22Rv1 (cell line): ENCODE results near the gene FAM217B.

Source experiments
- H3K27ac ChIP-seq: fragments of 450-650 bp; 2 replicates; pipeline ENCODE4 v1.5.1; 2017
- ZFX ChIP-seq: fragments of 450-650 bp; IDR thresholded peaks from 2 replicates; pipeline ENCODE4 v1.6.1; 2017; ENCODE audit warnings: antibody characterized with exemption, borderline replicate concordance
- TF ChIP-seq, protein P1 (sequence below): fragments of 450-650 bp; IDR thresholded peaks from 2 replicates; pipeline ENCODE4 v1.5.1; 2017; ENCODE audit warnings: mild to moderate bottlenecking

FAM217B gene

DNA sequence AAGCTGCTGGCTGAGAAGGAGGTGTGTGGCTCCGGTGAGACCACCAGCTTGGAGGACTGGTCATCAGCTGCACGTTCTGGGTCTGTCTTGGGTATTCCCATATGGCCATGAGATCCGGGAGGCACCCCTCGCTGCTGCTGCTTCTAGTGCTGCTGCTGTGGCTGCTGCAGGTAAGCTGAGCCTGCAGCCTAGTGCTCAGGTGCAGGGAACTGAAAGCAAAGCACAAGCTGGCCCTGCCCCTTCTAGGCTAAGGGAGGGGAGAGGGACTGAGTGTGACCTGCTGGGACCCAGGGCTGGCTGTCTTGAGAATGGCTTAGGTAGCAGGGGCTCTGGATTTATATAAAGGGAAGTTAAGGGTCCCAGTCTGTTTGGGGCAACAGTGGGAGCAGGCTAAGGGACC, 18.4 kb downstream of the FAM217B start:
- TF ChIP-seq, protein P1, sequence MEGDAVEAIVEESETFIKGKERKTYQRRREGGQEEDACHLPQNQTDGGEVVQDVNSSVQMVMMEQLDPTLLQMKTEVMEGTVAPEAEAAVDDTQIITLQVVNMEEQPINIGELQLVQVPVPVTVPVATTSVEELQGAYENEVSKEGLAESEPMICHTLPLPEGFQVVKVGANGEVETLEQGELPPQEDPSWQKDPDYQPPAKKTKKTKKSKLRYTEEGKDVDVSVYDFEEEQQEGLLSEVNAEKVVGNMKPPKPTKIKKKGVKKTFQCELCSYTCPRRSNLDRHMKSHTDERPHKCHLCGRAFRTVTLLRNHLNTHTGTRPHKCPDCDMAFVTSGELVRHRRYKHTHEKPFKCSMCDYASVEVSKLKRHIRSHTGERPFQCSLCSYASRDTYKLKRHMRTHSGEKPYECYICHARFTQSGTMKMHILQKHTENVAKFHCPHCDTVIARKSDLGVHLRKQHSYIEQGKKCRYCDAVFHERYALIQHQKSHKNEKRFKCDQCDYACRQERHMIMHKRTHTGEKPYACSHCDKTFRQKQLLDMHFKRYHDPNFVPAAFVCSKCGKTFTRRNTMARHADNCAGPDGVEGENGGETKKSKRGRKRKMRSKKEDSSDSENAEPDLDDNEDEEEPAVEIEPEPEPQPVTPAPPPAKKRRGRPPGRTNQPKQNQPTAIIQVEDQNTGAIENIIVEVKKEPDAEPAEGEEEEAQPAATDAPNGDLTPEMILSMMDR: no peak
- TF ChIP-seq ZFX: no peak
- H3K27ac ChIP-seq: no peak overlapping the region

DNA sequence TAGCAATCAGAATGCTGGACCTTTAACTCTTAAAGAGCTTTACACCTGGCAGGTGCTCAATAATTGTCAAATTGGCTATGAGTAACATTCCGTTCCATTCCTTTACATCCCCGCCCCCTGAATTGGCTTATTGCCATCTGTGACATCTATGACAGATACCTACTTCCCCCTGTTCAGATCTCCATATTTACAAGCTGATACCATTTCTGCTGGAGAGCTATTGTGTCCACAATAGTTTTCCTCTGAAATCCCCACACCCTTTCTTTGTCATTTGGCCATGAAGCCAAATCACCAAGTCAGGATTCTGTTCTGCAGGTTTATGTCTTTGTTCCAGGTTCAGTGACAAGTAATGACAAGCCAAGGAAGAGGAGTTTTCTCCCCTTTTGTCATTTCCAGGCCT, 21.2 kb downstream of the FAM217B start:
- no peak overlapping the region for H3K27ac ChIP-seq

DNA sequence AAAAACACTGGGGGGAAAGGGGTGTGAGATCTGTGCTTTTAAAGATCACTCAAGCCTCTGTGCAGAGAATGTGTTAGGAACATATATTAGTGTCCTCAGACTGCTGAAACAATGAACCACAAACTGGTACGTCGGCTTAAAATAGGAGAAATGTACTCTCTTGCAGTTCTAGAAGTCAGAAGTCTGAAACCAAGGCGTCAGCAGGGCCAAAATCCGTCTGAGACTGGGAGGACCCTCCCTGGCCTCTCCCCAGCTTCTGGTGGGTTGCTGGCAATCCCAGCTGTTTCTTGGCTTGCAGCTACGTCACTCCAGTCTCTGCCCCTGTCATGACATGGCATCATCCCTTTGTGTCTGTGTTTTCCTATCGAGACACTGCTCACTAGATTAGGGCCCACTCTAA, 22.0 kb downstream of the FAM217B start:
- TF ChIP-seq ZFX: no peak
- TF ChIP-seq, protein P1: no peak

More for the DNA sequence above, 21.2 kb downstream of the FAM217B start:
- TF ChIP-seq, protein P1: no peak
- no peak for TF ChIP-seq ZFX

DNA sequence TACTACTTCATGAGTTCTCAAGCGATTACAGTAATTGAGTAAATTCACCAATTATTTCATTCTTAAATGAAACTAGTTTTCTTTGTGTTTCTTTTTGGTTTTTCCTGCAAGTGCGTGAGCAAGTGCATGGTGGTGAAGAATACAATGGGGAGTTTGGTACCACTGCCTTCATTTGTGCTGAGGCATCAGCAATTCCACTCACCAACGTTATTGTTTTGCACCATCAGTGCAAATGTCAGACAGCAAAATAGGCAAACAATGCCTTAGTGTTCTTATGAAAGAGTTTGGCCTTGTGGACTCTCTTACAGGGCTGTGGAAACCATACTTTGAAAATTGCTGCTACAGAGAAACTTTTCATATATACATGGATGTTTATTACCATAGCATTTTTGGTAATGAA, 26.2 kb downstream of the FAM217B start:
- TF ChIP-seq ZFX: no peak
- TF ChIP-seq, protein P1: no peak
- no peak overlapping the region for H3K27ac ChIP-seq

More for the DNA sequence above, 22.0 kb downstream of the FAM217B start:
- no peak overlapping the region for H3K27ac ChIP-seq

DNA sequence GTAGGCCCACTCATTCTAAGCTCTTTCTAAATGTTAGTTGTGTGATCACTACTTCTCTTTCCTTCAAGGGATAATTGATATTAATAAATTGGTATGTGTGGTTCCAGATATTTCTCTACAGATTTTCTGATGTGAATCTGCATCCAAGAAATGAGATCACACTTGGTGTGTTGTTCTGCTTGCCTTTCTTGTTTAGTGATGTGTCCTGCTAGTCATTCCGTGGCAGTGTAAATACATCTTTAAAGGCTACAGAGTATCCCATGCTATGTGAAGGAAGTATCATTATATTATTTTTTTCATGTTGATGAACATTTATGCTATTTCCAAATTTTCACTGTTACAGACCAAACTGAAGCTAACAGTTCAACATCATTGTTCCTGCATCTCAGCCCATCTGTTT, 31.2 kb downstream of the FAM217B start:
- H3K27ac ChIP-seq: no peak overlapping the region
- TF ChIP-seq ZFX: no peak
- TF ChIP-seq, protein P1: no peak

DNA sequence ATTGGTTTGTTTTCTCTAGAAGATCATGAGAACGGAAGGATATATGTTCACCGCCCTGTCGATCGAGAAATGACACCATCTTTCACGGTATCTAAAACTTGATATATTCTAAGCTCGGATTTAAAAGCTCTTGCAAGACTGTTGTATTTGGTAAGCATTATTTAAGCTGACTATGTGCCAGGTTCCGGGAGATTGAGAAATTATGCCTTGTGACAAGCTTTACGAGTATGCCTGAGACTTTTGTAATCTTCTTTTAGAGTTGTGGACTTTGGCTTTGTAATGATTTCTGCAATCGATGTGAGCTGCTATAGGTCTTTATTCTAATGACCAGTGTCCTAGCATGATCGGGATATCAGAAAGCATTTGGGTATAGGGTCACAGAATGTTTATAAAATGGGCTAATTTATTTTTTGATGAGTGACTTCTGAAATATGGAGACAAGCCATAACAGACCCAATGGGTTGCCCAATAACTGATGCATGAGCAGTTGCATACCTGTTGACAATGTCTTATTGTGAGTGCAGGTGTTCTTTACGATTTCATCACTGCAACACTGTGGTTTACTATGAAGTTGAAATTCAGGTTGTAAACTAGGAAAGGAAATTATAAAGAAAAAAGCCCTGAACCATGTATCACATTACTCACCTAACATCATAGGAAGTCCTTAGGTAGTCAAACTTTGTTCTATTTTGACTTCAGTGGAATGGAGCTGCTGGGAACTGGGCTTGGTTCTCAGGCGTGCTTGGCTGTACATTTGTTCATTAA, 32.0 kb downstream of the FAM217B start:
- TF ChIP-seq ZFX: no peak
- TF ChIP-seq, protein P1: no peak
- no peak overlapping the region for H3K27ac ChIP-seq

DNA sequence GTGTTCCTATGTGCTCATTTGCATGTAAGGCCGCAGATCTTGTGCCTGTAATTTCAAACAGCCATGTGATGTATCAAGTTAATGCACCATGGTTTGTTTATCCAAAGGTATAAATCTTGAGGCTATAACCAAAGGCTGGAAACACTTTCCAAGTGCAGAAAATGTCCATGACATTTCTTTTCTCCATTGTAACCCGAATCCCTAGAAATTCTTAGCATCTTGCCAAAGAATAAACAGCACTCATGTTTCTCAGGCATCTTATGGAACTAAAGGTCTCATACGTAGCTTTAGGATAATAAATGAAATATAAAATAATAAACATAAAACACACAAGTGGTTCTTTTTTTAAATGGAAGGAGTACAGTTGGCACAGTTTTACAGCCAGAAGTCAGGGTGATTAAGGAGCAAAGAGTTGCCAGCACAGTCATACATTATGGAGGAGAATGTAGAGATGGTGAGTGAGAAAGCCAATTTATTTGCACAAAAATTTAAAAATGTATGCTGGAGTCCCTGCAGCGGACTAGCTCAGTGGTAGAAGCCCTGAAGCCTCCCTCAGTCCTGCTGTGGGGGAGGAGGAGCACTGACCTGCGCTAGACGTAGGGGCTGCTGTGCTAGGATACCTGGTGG, 36.1 kb downstream of the FAM217B start:
- H3K27ac ChIP-seq: no peak overlapping the region
- TF ChIP-seq, protein P1: no peak
